Ascending aorta (tissue), 2 donors: Measurements from ENCODE around the gene CHCHD6. TPM values are rescaled to one million over a fixed set of nuclear protein-coding genes. Genes with fewer than 3 reads are reported as not detected.

ENCODE experiments used
- DNase-seq, 2 donors: peaks; one replicate each; pipeline ENCODE4 v3.0.0-alpha.2; 2019; ENCODE audit warnings: low spot score in 2 of 2
- H3K27ac ChIP-seq, 2 donors: fragments of 200-600 bp; sonication (generic); one replicate each; pipeline ENCODE4 v1.5.1; 2016 to 2017; ENCODE audit warnings: mild to moderate bottlenecking in 1 of 2
- H3K27me3 ChIP-seq: fragments of 200-600 bp; sonication (generic); one replicate; pipeline ENCODE4 v1.5.1; 2017
- H3K36me3 ChIP-seq, 2 donors: fragments of 200-600 bp; sonication (generic); one replicate each; pipeline ENCODE4 v1.5.1; 2016
- H3K4me1 ChIP-seq, 2 donors: fragments of 200-600 bp; sonication (generic); one replicate each; pipeline ENCODE4 v1.5.1; 2016 to 2017; ENCODE audit warnings: mild to moderate bottlenecking in 1 of 2
- H3K4me3 ChIP-seq, 2 donors: fragments of 200-600 bp; sonication (generic); one replicate each; pipeline ENCODE4 v1.5.1; 2016 to 2017; ENCODE audit warnings: mild to moderate bottlenecking in 1 of 2
- H3K9me3 ChIP-seq, 2 donors: fragments of 200-600 bp; sonication (generic); one replicate each; pipeline ENCODE4 v1.5.1; 2016
- intact Hi-C: fragments of 100-400 bp; cut with DNase I; formaldehyde crosslinking; loops from one replicate; pipeline ENCODE4 v1.15.1; 2023
- total RNA-seq: library from RNA; depleted of rRNA; stranded (reverse); fragments of >200 nt; gene quantifications from one replicate; pipeline ENCODE4 v1.1.0, GENCODE V29; 2016
- TF ChIP-seq, protein P1 (sequence below), 3 experiments: fragments of 200-600 bp in 2 of 3; fragments of 450-650 bp in 1 of 3; sonication (generic) in 2 of 3; IDR thresholded peaks; one replicate each; pipeline ENCODE4 v1.5.1; 2016 to 2019; ENCODE audit warnings: antibody characterized with exemption in 3 of 3, mild to moderate bottlenecking in 1 of 3, moderate library complexity in 1 of 3

CHCHD6 gene
- total RNA-seq, 1 donor from 2014 or later = 1.2 TPM

DNA sequence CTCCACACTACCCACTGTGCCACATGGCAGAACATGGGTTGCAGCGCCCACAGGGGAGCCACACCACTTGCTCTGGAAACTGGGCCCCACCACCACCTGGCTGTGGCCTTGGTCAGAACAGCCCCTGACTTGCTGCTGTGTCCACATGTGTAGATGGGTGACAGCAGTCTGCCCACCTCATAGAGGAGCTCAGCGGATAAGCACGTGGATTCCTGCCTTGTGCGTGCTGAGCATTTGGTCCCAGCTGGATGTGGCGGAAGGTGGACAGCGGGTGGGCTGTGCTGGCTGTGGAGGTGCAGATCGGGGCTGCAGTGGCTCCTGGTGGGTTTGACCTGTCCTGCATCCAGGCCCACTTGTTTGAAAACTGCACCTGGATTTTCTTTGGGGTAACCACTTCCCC, 272.9 kb downstream of the CHCHD6 start:
- no peak overlapping the region for H3K4me3 ChIP-seq
- no peaks in the 10 kb centered on the region for H3K27me3 ChIP-seq
- no peak for DNase-seq
- TF ChIP-seq, protein P1, sequence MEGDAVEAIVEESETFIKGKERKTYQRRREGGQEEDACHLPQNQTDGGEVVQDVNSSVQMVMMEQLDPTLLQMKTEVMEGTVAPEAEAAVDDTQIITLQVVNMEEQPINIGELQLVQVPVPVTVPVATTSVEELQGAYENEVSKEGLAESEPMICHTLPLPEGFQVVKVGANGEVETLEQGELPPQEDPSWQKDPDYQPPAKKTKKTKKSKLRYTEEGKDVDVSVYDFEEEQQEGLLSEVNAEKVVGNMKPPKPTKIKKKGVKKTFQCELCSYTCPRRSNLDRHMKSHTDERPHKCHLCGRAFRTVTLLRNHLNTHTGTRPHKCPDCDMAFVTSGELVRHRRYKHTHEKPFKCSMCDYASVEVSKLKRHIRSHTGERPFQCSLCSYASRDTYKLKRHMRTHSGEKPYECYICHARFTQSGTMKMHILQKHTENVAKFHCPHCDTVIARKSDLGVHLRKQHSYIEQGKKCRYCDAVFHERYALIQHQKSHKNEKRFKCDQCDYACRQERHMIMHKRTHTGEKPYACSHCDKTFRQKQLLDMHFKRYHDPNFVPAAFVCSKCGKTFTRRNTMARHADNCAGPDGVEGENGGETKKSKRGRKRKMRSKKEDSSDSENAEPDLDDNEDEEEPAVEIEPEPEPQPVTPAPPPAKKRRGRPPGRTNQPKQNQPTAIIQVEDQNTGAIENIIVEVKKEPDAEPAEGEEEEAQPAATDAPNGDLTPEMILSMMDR (IDR thresholded peaks at IDR 0.05) = no peak
- intact Hi-C loops = no loop called here
- H3K36me3 ChIP-seq = no peaks in the 10 kb centered on the region
- H3K27ac ChIP-seq = no peak overlapping the region
- H3K4me1 ChIP-seq = no peaks in the 10 kb centered on the region
- H3K9me3 ChIP-seq = peaks cover 0 to 8% of the 10 kb centered on the region in 2 donors

DNA sequence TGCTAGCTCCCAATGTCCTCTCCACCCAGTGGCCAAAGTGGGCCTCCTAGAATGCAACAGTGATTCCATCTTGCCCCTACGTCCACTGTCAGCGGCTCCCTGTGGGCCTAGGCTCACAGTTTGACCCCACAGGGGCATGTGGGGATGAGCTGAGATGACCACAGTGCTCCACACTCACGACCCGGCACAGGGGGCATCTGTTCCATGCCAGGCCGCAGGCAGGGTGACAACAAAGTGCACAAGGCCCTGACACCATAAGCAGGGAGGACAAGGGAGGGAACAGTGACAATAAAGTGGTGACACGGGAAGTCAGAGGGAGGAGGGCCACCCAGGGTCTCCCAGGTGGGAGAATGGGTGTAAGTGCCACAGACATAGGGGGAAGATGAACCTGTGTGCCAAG, 273.8 kb downstream of the CHCHD6 start:
- Histone ChIP-seq H3K4me1 (peaks cover 0 to 6% of the 10 kb centered on the region in 2 donors), H3K27me3 (no peaks in the 10 kb centered on the region), H3K27ac (no peak overlapping the region), H3K4me3 (no peak overlapping the region), H3K36me3 (no peaks in the 10 kb centered on the region), H3K9me3 (peaks cover 0 to 8% of the 10 kb centered on the region in 2 donors)
- intact Hi-C loops = no loop called here
- no peak for DNase-seq
- TF ChIP-seq, protein P1 (IDR thresholded peaks at IDR 0.05) = no peak

DNA sequence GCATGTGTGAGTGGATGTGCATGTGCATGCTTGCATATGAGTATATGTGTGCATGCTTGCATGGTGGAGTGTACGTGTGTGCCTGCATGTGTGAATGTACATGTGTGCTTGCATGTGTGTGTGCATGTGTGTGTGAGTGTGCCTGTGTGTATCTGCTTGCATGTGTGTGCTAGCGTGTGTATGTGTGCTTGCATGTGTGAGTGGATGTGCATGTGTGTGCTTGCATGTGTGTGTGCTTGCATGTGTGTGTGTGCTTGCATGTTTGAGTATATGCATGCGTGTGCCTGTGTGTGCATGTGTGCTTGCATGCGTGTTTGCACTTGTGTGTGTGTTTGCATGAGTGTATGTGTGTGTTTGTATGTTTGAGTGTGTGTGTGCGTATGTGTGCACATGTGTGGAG, 274.3 kb downstream of the CHCHD6 start:
- TF ChIP-seq, protein P1 (IDR thresholded peaks at IDR 0.05) = no peak
- H3K9me3 ChIP-seq = peaks cover 0 to 8% of the 10 kb centered on the region in 2 donors
- intact Hi-C loops = no loop called here

DNA sequence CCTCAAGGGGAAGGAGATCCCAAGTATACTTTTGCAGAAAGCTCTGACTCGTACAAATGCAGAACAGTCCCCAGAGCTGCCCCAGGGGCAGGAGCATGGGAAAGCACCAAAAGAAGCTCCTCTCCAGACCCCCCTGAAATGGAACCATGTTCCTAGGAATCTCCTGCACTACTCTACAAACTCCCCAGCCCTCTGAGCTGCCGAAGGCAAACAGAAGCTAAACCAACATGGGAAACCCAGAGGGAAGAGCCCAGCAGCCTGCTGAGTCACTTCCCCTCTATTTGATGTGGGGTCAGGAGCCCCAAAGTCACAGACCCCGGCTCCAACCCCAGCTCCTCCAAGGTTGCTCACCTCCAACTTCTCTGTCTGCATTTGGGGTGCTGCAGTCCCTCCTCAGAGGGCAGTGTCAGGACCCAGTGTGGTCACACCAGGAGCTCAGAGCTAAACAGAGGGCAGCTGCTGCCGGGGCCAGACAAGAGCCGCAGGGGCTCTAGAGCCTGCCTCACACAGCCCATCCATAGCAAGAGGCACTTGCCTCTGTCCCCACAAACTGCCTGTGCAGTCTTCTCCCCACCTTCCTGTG, 275.1 kb downstream of the CHCHD6 start:
- Histone ChIP-seq H3K36me3 (no peaks in the 10 kb centered on the region), H3K27ac (no peak overlapping the region), H3K9me3 (peaks cover 0 to 8% of the 10 kb centered on the region in 2 donors), H3K4me1 (peaks cover 0 to 6% of the 10 kb centered on the region in 2 donors), H3K4me3 (no peak overlapping the region), H3K27me3 (no peaks in the 10 kb centered on the region)
- TF ChIP-seq, protein P1 (IDR thresholded peaks at IDR 0.05) = no peak
- intact Hi-C loops = no loop called here
- no peak for DNase-seq

More for the DNA sequence above, 274.3 kb downstream of the CHCHD6 start:
- DNase-seq = no peak
- Histone ChIP-seq H3K4me1 (peaks cover 0 to 6% of the 10 kb centered on the region in 2 donors), H3K36me3 (no peaks in the 10 kb centered on the region), H3K27ac (no peak overlapping the region), H3K4me3 (no peak overlapping the region), H3K27me3 (no peaks in the 10 kb centered on the region)

DNA sequence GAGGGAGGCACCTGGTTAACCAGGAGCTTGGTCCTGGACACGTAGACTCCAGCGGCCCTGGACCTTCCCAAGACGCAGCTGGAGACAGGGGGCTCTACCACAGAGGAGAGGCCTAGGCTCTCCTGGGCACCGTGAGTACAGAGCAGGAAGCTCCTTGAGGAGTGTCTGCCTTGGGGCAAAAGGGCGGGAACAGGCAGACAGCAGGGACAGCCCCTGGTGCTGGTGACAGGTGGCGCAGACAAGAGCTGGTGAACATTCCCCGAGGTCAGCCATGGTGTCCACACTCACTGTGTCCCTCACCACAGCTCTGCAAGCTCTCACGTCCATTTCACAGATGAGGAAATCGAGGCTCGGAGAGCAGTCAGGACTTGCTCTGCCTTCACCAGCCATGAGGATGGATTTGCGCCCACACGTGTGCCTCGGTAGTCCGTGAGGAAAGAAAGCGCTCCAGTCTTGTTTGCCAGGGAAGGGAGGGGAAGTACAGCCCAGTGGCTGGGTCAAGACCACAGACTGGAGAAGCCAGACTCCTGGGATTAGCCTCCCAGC, 276.3 kb downstream of the CHCHD6 start:
- Histone ChIP-seq H3K9me3 (no peaks in the 10 kb centered on the region), H3K36me3 (no peaks in the 10 kb centered on the region), H3K4me1 (peaks cover 7 to 17% of the 10 kb centered on the region in 2 donors), H3K4me3 (no peak overlapping the region), H3K27ac (no peak overlapping the region), H3K27me3 (no peaks in the 10 kb centered on the region)
- no peak for DNase-seq
- TF ChIP-seq, protein P1 (IDR thresholded peaks at IDR 0.05) = no peak
- intact Hi-C loops = loop anchor here (5.0 to 10.0 kb wide), 3 partner anchors 53 to 564 kb away; no protein-coding TSS in a partner anchor
